Dermis microvascular lymphatic vessel endothelial cell (primary cell): ENCODE measurements around the gene ACVR1. TPM values are rescaled to one million over a fixed set of nuclear protein-coding genes. Genes with fewer than 3 reads are reported as not detected.
"Not testable (repeated sequence)": the region's sequence is repeated elsewhere in the genome, so short reads cannot be mapped to it uniquely, and the experiment has no call there.

ENCODE experiments used
- DNase-seq, 2 donors: peaks; one replicate each; pipeline versions ENCODE4 v3.0.0 to v3.0.0-alpha.2; 2010; ENCODE audit warnings: low read depth in 2 of 2
- total RNA-seq: library from RNA; depleted of rRNA; stranded (reverse); fragments of >200 nt; gene quantifications from 2 replicates; pipeline ENCODE4 v1.2.1, GENCODE V29; 2014

ACVR1 gene
- total RNA-seq, 1 donor from 2014 or later, result 9.9 TPM

DNA sequence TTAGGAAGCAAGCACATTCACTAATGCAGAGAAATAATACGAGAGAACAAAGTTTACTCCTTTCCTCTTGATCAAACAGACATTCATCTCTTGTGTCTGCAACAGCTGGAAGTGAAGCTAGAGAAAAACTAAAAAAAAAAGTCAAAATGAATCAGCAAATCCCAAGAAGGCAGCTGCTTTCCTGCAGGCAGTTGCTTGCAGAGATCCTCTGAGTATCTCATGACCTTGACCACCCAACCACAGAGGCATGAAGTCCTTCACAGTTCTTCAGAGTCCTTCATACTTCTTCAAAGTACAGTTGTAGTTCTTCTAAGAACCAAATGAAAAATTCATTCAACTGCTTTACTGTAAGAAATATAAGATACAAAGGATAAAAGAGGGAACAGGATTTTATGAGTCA lies 150.3 kb downstream of the ACVR1 start:
- DNase-seq, result no peak

GRCh38 chr2:157722580-157723234 lies 153.4 kb downstream of the ACVR1 start:
- DNase-seq, result no peak

DNA sequence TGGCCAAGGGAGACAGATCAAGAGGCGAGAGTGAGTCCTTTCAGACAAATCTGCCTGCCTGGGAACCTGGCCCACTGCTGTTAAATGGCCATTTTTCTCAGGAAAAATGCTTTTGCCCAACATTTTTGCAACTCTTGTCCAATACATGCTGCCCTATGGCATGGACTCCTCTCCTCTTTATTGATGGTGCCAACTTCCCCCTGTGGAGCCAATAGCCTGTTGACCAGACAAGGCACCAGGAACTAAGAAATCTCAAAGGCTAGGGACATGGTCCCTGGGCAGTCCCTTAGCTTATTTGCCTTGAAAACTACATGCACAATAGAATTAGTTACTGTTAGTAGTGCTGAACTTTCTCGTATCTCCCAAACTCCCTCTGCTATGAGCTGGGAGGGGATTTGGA lies 155.6 kb downstream of the ACVR1 start:
- no peak for DNase-seq

DNA sequence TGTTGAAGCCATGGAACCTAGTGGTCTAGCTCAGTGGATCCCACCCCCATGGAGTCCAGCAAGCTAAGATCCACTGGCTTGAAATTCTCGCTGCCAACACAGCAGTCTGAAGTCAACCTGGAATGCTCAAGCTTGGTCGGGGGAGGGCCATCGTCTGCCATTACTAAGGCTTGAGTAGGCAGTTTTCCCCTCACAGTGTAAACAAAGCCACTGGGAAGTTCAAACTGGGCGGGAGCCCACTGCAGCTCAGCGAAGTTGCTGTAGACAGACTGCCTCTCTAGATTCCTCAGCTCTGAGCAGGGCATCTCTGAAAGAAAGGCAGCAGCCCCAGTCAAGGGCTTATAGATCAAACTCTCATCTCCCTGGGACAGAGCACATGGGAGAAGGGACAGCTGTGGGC lies 171.5 kb downstream of the ACVR1 start:
- not testable (repeated sequence) for DNase-seq

DNA sequence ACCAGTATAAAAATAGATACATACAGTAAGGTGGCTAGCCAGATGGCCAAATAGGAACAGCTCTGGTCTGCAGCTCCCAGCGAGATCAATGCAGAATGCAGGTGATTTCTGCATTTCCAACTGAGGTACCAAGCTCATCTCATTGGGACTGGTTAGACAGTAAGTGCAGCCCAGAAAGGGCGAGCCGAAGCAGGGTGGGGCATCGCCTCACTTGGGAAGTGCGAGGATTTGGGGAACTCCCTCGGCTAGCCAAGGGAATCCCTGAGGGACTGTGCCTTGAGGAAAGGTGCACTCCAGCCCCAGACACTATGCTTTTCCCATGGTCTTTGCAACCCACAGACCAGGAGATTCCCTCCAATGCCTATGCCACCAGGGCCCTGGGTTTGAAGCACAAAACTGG lies 172.0 kb downstream of the ACVR1 start:
- DNase-seq, result not testable (repeated sequence)

DNA sequence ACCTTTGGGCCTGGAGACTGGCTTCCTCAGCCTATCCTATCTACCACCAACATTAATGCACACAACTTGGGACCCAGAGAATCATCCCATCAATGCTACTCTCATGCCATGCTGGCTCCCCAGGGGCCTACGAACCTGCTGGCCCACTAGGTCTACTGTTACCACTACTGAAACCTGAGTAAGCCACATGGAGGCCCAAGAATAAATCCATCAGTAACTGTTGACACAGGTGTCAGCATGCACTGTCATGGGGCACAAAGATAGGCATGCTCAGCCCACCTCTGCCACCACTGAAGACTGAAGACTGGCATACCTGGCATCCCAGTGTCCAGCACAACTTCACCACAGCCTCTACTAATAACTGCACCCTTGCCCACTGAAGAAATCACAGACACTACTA lies 176.3 kb downstream of the ACVR1 start:
- DNase-seq, result no peak

DNA sequence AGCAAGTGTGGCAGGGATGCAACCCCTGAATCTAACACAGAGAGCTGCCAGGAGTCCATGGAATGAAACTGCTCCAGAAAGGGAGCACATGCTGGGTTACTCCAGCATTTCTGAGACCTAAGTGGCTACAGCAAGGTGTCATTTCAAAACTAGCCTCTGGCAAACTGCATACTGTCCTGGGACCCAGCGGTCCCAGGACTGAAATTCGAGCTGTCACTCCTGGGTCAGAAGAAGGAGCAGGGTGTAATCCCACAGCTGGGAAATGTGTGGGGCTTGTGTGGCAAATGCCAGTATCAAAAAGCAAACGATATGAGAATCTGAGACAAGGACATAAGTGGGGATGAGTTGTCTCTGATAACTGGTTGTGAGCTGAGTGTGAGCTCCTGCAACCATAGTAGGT lies 177.1 kb downstream of the ACVR1 start:
- DNase-seq, result no peak

DNA sequence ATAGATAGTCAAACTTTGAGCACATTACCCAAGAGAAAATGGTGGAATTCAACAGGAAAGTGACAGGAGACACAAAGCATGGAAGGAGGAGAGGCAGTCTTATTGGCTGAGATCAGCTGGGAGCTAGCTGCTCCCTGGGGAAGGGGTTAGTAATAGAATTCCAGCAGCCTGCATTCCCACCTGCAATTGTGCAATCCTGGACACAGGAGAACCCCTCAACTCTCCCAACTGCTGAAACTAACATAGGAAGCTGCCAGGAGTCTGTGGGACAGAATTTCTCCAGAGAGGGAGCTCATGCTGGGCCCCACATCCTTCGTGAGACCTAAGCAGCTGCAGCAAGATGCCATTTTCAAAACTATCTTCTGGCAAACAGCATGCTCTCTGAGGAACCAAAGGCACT lies 177.7 kb downstream of the ACVR1 start:
- DNase-seq, result no peak

GRCh38 chr2:157696036-157696435 lies 180.1 kb downstream of the ACVR1 start:
- DNase-seq, result no peak

DNA sequence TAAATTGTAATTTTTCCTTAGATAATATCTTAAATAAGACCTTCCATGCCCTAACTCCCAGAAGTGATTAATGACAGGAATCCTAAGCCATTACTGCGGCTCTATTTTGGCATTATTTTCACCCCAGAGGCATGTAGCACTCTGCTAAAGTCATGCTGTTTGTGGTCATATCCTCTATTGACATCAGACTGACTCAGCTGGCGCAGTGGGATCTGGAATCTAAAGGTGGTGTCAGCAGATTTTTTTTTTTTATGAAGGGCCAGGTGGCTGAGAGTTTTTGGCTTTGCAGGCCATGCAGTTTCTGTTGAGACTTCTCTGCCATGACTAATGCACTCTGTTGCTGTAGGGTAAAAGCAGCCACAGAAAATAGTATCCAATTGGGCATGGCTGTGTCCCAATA lies 183.4 kb downstream of the ACVR1 start:
- DNase-seq, result no peak

DNA sequence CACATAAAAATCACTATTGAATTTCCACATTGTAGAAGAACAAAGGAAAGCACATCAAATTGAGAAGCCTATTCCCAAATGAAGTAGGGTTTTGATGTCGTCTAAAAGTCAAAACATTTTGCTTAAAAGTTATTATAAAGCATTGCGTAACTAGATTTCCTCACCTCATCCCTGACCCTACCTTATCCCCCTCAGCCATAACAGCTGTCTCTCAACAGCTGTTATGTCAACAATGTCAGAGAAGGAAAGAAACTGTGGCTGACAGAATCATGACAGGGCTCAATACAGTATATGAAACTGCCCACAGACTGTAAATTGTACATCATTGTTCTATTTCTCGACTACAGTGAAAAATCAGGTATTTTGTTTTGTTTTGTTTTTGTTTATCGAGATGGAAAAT lies 184.4 kb downstream of the ACVR1 start:
- no peak for DNase-seq

- DNase-seq, result no peak
These were observed 185.0 kb downstream of the ACVR1 start for GRCh38 chr2:157691131-157691530.

Other genes with a start within 250 kb of the ACVR1 start
- gene ACVR1C, start 247.5 kb downstream of the ACVR1 start, total RNA-seq, result under 0.01 TPM in 2 replicates
- gene UPP2, start 225.5 kb upstream of the ACVR1 start, total RNA-seq, result not detected in 2 replicates